KMS-11 (cell line): Measurements from ENCODE around the gene ZNF784.

Experiments used
- H2AFZ ChIP-seq: fragments of 200-600 bp; sonication (generic); 2 replicates; pipeline ENCODE4 v1.6.1; 2016; ENCODE audit warnings: antibody characterized with exemption, mixed run types, low read depth
- H3K27ac ChIP-seq: fragments of 200-600 bp; sonication (generic); 2 replicates; pipeline ENCODE4 v1.6.1; 2016; ENCODE audit warnings: mild to moderate bottlenecking, mixed run types
- H3K27me3 ChIP-seq: fragments of 200-600 bp; sonication (generic); 2 replicates; pipeline ENCODE4 v1.6.1; 2017; ENCODE audit warnings: mild to moderate bottlenecking, low read depth, mixed run types, moderate library complexity; ENCODE audit not compliant: insufficient read depth
- H3K36me3 ChIP-seq: fragments of 200-600 bp; sonication (generic); 2 replicates; pipeline ENCODE4 v1.6.1; 2017; ENCODE audit warnings: mild to moderate bottlenecking, mixed run types; ENCODE audit not compliant: insufficient read depth
- H3K4me1 ChIP-seq: fragments of 200-600 bp; sonication (generic); 2 replicates; pipeline ENCODE4 v1.6.1; 2016; ENCODE audit warnings: mild to moderate bottlenecking, low read depth, mixed run types; ENCODE audit not compliant: poor library complexity, severe bottlenecking
- H3K4me2 ChIP-seq: fragments of 200-600 bp; sonication (generic); 2 replicates; pipeline ENCODE4 v1.7.0; 2016; ENCODE audit warnings: mild to moderate bottlenecking, mixed run types
- H3K4me3 ChIP-seq: fragments of 200-600 bp; sonication (generic); IDR thresholded peaks from 2 replicates; pipeline ENCODE4 v1.6.1; 2017; ENCODE audit warnings: low read depth, low read length, mixed read lengths; ENCODE audit not compliant: insufficient read depth
- H3K79me2 ChIP-seq: fragments of 200-600 bp; sonication (generic); 2 replicates; pipeline ENCODE4 v1.6.1; 2016; ENCODE audit warnings: low read depth, mixed run types; ENCODE audit not compliant: insufficient read depth
- H3K9ac ChIP-seq: fragments of 200-600 bp; sonication (generic); 2 replicates; pipeline ENCODE4 v1.6.1; 2016; ENCODE audit warnings: mild to moderate bottlenecking, mixed run types
- H4K20me1 ChIP-seq: fragments of 200-600 bp; sonication (generic); 2 replicates; pipeline ENCODE4 v1.6.1; 2016; ENCODE audit warnings: mild to moderate bottlenecking, mixed run types; ENCODE audit not compliant: insufficient read depth
- TF ChIP-seq, protein P1 (sequence below): fragments of 200-600 bp; sonication (generic); conservative IDR thresholded peaks from 2 replicates; pipeline ENCODE4 v1.6.1; 2017; ENCODE audit warnings: low read depth, mild to moderate bottlenecking, antibody characterized with exemption, low read length, moderate library complexity, mixed read lengths

ZNF784 gene

DNA sequence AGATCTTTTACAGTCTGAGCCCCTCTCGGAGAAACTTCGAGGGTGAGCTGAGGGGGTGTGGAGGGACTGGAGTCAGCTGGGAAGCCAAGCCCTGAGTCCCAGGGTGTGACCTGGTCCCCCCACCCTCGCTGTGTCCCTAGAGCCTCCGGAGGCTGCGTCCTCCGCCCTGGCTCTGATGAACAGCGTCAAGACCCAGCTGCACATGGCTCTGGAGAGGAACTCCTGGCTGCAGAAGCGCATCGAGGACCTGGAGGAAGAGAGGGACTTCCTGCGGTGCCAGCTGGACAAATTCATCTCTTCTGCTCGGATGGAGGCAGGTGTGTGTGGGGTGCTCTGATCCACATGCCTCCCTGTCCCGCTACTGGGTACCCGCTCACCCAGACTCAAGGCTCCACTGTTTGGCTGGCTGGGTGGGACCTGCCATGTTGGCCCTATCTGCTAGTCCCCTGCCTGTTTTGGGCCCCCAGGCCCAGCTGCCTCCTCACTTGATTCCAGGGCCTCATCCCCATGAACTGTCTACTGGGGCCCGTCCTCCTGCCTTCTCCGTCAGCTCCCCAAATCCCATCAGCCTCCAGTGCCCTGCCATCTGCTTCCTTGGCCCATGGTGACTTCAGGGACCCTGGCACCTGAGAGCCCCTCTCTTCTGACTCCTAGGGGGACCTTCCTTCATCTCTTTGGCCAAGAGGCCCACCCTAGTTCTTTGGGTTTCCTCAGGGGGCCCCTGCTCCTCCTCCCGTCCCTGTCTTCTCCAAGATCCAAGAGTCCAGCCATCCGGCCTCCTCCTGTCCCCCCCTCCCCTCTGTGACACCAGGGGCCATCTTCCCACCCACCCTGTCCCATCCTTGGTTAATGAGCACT lies 25.1 kb upstream of the ZNF784 start:
- H3K4me3 ChIP-seq = no peak overlapping the region
- no peak overlapping the region for H3K4me2 ChIP-seq
- H3K79me2 ChIP-seq = peaks cover 17% of the 10 kb centered on the region
- TF ChIP-seq, protein P1, sequence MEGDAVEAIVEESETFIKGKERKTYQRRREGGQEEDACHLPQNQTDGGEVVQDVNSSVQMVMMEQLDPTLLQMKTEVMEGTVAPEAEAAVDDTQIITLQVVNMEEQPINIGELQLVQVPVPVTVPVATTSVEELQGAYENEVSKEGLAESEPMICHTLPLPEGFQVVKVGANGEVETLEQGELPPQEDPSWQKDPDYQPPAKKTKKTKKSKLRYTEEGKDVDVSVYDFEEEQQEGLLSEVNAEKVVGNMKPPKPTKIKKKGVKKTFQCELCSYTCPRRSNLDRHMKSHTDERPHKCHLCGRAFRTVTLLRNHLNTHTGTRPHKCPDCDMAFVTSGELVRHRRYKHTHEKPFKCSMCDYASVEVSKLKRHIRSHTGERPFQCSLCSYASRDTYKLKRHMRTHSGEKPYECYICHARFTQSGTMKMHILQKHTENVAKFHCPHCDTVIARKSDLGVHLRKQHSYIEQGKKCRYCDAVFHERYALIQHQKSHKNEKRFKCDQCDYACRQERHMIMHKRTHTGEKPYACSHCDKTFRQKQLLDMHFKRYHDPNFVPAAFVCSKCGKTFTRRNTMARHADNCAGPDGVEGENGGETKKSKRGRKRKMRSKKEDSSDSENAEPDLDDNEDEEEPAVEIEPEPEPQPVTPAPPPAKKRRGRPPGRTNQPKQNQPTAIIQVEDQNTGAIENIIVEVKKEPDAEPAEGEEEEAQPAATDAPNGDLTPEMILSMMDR = no peak
- H3K4me1 ChIP-seq = peaks cover 10% of the 10 kb centered on the region
- H4K20me1 ChIP-seq = no peaks in the 10 kb centered on the region
- no peaks in the 10 kb centered on the region for H3K27me3 ChIP-seq
- no peak overlapping the region for H3K9ac ChIP-seq
- no peak overlapping the region for H3K27ac ChIP-seq
- no peak overlapping the region for H2AFZ ChIP-seq
- H3K36me3 ChIP-seq = no peaks in the 10 kb centered on the region

DNA sequence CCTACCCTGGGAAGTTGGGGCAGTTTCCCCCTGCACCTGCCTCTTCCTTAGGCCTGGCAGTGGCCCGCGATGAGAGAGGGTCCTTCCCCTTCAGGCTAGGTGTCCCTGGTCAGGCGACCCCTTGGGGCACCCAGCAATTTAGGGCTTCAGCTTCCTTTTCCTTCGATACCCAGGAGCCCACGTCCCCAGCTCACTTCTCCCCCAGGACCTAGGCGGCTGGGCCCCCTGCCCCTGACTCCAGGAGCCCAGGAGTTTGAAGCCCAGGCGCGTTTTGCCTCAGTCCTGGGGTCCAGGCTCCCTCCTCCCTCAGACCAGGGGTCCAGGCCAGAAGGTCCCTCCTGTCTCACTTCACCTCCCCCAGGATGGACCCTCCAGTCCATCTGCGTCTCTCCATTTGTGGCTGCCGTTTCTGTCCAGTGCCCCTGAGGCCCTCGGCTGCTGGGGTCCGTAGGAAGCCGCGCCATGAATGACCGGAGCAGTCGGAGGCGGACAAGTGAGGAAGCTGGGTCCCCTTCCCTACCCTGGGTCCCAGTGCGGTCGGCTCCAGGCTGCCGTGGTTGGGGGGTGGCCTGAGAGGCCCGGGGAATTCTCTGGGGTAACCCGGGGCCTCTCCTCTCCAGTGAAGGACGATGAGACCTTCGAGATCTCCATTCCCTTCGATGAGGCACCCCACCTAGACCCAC lies 24.4 kb upstream of the ZNF784 start:
- Histone ChIP-seq H3K27ac (no peak overlapping the region), H3K27me3 (no peaks in the 10 kb centered on the region), H4K20me1 (no peaks in the 10 kb centered on the region), H3K36me3 (no peaks in the 10 kb centered on the region), H3K4me3 (no peak overlapping the region), H2AFZ (no peak overlapping the region), H3K79me2 (peaks cover 25% of the 10 kb centered on the region), H3K4me1 (peaks cover 11% of the 10 kb centered on the region), H3K9ac (peak overlapping the region; percentile 30; the same call in 1 of the 2 replicates), H3K4me2 (no peak overlapping the region; the same call in 1 of the 2 replicates)
- TF ChIP-seq, protein P1 = no peak

DNA sequence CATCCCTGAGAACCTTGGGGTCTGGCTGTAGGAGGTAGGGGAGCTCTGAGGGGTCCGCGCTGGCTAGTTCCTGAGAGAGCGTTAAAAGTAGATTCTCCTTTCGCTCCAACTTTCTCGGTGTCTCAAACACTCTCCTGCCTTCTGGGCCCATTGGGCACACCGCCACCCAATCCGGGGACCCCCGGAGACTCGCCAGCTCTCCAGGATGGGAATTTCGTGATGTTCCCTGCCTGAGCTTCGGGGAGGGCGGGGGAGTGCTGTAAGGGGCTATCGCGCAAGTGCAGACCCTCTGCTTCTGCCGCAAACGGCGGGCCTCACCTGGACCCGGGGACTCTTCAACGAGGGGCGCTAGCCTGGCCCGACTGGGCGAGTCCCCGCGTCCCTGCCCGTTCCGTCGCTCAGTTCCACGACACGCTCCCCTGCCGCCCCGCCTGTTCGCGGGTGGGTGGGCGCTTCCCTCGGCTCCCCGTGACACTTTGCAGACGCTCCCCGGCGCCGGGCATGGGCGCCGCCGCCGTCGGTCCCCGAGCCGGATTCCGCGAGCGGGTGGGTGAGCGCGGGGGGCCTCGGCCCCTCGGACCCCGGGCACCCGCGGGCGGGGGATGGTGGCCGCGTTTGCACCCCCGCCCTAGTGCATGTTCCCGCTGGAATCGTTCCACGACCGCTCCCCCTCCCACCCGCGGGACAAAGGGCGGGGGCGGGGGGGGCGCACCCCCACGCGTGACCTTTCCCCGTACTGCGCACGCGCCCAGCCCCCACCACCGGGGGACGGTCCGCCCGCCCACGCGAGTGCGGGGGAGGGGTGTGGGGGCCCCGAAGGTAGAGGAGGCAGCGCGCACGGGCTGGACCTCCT lies 23.6 kb upstream of the ZNF784 start, which contains the start of gene CCDC106:
Gene CCDC106 (plus strand): TSS at position 481 of the 853 bp plus-strand sequence. CDS start 835 bp downstream, outside the sequence.
- Histone ChIP-seq H4K20me1 (no peaks in the 10 kb centered on the region), H3K27ac (no peak within 1 kb of the TSS), H3K27me3 (no peaks in the 10 kb centered on the region), H3K4me2 (peak within 1 kb of the TSS; percentile 9; the same call in 1 of the 2 replicates), H3K4me1 (peaks cover 14% of the 10 kb centered on the region), H3K9ac (peak within 1 kb of the TSS; percentile 30; the same call in 1 of the 2 replicates), H2AFZ (no peak within 1 kb of the TSS), H3K79me2 (peaks cover 28% of the 10 kb centered on the region), H3K4me3 (no peak within 1 kb of the TSS), H3K36me3 (no peaks in the 10 kb centered on the region)
- TF ChIP-seq, protein P1 = no peak
